Hematopoietic multipotent progenitor cell (in vitro differentiated cells): ENCODE results near the gene NNMT. TPM values are rescaled to one million over a fixed set of nuclear protein-coding genes. Genes with fewer than 3 reads are reported as not detected.

Source experiments
- DNase-seq, 3 donors: peaks; one replicate each; pipeline ENCODE4 v3.0.0-alpha.2; 2011 to 2015; ENCODE audit warnings: low read depth in 2 of 3, low spot score in 2 of 3
- total RNA-seq: library from RNA; depleted of rRNA; stranded (reverse); fragments of >200 nt; gene quantifications from one replicate; pipeline ENCODE4 v1.2.3, GENCODE V29; 2012

NNMT gene
- total RNA-seq, 1 donor, result 0.27 TPM

DNA sequence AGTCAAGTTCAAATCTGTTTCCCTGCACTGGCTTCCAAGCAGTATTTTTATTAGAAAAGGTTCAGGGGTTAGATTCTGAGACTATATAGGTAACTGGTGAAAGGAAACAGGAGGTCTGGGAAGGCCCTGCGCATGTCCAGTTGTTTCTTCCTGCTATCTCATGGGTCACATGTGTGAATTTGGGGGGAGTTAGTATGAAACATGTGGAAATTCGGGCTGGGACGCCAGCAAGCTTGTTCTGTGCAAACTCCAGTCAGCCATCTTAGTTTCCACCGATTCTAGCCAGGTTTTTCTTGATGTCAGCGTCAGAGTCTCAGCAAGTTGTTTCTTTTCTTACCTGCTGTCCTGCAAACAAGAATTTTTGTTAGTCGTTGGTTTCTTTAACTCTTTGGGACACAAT is 46.8 kb downstream of the NNMT start:
- no peak for DNase-seq

DNA sequence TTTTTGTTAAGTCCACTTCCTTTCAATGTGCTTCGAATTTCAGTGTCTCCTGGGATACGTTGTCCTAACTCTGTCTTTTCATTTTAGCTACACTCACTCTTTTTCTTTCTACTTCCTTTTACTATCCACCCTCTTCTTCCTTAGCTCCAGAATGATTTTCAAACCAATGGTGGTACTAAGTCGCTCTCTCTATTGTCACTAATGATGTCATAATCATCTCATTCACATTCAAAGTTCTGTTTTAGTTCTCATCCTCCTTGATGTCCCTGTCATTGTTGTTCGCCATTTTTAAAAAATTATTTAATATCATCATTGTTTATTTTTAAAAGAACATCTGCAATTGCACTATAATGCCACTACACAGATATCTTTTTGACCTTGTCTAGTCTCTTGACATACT is 47.3 kb downstream of the NNMT start:
- no peak for DNase-seq

DNA sequence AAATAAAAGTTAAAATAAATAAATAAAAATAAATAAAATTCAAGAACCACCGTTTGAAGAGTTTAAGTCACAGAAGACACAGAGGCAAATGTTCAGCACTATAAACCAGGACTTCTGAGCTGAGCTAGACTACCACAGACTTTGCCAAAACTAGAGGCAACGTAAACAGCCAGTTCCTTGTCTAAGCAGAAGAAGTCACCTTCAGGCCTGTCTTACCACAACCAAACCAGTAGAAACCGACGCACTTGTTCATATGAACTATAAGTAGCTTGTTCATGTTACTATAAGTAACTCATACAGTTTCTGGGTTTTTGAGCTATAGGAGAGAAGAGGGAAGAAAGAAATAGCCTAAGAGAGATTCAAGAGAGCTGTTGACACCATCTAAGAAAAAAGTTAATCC is 48.3 kb downstream of the NNMT start:
- no peak for DNase-seq

DNA sequence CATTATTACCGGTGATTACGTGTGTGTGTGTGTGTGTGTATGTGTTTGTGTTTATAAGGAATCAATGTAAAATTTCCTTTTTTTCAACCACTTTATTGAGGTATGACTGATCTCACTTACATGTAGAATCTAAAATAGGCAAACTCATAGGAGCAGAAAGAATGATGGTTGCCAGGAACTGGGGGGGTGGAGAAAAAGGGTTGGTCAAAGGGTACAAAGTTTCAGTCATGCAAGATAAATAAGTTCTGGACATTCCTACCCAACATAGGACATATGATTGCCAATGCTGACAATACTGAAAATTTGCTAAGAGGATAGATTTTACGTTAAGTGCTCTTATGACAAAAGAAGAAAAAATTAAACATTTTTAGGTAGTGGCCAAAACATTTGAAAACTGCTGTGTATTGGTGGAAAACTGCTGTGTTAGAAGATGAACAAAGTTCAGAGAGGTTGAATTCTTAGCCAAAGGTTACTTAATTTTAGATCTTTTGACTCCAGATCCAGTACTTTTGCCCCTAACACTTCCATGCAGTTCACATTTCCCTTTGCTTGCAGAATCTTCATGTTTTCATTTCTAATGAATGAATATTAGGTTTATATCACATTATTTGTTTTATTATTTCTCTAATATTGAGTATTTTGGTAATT is 49.5 kb downstream of the NNMT start:
- no peak for DNase-seq

DNA sequence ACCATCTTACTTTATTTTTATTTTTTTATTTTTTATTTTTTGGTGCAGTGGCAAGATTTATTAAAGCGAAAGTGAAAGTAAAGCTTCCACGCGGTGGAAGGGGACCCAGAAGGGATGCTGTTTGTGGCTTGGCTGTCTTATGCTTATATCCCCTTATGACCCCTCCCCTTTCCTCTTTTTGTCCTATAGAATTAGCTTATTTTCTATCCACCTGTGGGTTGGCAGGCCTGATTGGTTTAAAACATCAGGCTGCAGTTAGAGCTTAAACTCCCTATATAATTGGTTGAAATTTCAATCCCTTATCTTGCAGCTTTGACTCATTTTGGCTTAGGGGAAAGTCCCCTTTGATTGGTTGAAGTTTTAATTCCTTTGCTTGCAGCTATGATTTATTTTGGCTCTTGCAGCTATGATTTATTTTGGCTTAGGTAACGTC is 50.5 kb downstream of the NNMT start:
- DNase-seq, result peak in 2 of 3 donors; percentile 44 to 79

DNA sequence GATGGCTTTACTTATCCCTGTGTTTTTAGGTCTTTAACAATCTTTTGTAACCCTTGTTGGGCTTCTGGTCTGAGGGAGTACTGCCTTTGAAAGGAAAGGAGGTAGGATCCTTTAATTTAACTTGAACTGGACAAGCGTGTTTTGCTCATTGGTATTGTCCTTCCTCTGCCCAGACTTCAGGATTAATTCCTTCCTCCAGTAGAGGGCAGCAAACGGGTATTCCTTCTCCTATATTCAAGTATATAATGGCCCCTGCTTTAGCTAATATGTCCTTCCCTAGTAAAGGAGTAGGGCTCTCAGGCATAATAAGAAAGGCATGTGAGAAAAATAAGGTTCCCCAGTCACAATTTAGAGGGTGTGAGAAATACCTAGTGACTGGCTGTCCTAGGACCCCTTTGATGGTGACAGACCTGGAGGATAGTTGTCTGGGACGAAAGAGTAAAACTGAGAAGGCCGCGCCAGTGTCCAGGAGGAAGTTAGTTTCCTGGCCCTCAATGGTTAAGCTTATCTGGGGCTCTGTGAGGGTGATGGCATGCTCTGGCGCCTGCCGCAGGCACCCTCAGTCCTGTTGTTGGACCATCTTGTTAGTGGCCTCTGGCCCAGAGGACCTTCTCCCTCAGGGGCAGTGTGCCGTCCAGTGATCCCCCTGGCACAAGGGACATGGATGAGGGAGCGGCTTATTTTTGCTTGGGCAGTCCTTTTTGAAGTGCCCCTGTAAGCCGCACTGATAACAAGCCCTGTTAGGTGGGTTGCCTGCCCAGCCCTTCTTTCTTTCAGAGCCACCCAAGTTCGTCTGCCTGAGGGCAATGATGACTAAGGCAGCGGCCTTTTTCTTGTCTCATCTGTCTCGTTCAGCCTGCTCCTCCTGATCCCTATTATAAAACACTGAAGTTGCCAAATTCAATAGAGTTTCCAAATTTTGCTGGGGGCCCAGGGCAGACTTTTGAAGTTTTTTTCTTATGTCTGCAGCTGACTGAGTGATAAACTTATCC is 52.3 kb downstream of the NNMT start:
- peak in 2 of 3 donors; percentile 47 to 75 for DNase-seq

DNA sequence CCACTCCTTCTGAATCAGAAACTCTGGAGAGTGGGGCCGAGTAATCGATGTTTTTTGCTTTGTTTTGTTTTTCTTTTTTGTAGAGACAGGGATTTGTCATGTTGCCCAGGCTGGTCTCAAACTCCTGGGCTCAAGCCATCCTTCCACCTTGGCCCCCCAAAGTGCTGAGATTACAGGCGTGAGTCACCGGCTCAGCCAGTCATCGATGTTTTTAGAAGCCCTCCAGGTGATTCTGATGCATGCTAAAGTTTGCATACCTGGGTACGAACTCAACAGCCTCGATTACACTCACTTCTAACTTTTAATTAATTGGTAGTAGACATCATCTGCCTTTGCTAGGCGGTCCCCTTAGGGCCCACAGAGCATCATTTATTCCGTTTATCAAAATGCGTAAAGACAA is 53.8 kb downstream of the NNMT start:
- DNase-seq, result no peak

DNA sequence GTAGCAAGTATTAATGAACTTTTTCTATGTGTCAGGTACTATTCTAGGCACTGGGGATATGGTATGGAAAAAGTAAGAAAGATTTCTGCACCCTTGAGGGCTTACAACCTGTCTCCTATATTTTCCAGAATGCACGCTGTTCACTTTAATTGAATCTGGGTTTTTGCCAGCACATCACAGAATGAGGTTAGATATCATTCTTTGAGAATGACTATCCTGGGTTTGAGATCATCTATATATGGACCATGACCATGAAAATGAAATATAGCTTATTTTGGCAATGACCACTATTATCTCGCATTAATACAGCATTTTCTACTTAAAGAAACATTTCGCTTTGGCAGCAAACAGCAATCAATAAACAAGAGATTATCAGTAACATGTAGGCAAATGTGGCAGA is 57.2 kb downstream of the NNMT start:
- no peak for DNase-seq

DNA sequence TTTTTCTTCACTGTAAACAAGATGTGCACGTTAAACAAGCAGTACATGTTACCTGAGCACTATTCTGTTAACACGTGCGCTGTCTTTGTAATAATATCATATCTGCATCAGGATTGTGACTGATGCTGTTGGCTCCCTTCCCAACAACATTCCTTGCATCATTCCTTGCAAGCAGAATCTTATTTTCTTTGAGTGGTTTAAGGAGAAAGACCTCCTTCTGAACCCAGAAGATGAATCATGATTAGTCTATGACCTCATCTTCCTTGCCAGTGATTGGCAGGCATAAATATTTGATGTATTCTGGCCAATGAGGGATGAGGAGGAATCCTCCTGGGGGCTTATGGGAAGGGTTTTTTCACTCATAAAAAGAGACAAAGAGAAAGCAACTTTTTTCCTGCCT is 57.9 kb downstream of the NNMT start:
- DNase-seq, result no peak

DNA sequence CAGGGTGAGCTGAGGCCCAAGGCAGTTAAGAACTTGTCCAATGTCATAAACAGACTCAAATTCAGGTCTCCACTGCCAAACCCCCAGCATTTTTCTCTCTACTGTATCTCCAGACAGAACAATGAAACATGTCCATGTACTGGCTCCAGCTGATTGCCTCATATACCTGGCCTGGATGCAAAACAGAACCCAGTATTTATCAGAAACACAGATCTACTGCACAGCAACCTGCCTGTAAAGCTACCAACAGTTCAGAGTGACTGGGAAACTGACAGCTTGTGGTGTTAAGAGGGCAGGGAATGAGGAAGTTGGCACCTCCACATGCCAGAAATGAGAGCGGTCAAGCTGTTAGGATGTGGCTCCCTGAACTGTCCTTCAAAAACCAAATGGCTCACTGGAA is 62.5 kb downstream of the NNMT start:
- peak in 1 of 3 donors; percentile 29 for DNase-seq

DNA sequence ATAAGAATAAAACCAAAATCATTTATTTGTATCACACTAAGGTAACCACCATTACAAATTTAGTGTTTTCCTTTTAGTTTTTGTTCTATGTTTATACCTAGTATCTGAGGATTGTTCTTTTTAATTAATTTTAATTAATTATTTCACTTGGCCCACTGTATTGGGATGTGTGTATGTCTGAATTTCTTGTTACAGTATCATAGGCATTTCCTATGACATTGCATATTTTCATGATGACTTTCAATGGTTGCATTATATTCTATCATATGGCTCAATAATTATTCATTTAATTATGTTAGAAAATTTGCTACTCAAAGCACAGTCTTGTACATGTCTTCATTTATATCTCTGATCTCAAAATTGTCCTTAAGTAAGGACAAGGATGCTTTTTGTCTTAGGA is 63.1 kb downstream of the NNMT start:
- no peak for DNase-seq

DNA sequence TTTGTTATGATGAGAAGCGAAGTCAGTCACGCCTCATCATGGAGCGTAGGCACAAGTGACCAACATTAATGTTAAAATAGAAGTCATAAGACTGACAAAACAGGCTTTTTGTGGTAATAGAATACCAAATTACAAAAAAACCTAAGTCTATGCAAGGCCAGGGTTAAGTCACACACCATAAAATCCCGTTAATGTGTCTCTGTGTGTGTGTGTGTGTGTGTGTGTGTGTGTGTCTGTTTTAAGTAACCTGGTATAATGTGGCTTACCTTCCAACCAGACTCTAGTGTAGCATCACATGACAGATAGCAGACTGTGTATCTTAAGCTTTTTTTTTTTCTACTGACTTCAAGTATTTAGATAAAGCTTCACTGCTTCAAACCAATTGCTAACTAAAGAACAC is 66.1 kb downstream of the NNMT start:
- DNase-seq, result no peak

DNA sequence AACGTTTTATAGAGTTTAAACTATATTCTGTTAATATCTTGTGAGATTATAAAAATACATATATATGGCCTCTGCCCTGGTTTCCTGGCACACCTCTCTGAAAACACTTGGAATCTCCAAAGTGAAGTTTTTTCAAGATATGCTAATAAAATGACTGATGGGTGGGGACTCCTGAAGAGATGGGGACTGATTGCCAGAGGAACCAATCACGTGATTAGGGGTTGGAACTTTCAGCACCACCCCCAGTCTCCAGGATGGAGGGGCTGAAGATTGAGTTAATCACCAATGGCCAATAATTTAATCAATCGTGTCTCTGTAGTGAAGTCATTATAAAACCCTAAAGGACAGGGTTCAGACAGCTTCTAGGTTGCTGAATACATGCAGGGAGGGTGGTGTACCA is 66.8 kb downstream of the NNMT start:
- no peak for DNase-seq

Other genes with a start within 250 kb of the NNMT start
- 91.6 TPM for gene ZBTB16, start 236.7 kb upstream of the NNMT start, total RNA-seq
- gene C11orf71, start 104.1 kb downstream of the NNMT start, total RNA-seq, result 27.7 TPM
- 31.8 TPM for gene RBM7, start 104.3 kb downstream of the NNMT start, total RNA-seq
- 78.9 TPM for gene REXO2, start 143.1 kb downstream of the NNMT start, total RNA-seq